Neuronal stem cell (in vitro differentiated cells): ENCODE data around the gene SULF2.
"Not testable (repeated sequence)": the region's sequence is repeated elsewhere in the genome, so short reads cannot be mapped to it uniquely, and the experiment has no call there.

Source experiments
- DNase-seq: peaks from one replicate; pipeline ENCODE4 v3.0.0-alpha.2; 2013; ENCODE audit warnings: low spot score
- H2AFZ ChIP-seq: one replicate; pipeline ENCODE4 v1.6.1; 2013; ENCODE audit warnings: mild to moderate bottlenecking, low read length, inconsistent platforms
- H2AK5ac ChIP-seq: 2 replicates; pipeline ENCODE4 v1.6.1; 2013; ENCODE audit warnings: low read depth, mild to moderate bottlenecking, inconsistent platforms, low read length, moderate library complexity, mixed read lengths
- H2BK120ac ChIP-seq: 2 replicates; pipeline ENCODE4 v1.6.1; 2013; ENCODE audit warnings: low read depth, mild to moderate bottlenecking, inconsistent platforms, low read length, moderate library complexity, mixed read lengths
- H2BK12ac ChIP-seq: one replicate; pipeline ENCODE4 v1.6.1; 2013; ENCODE audit warnings: low read length, inconsistent platforms
- H2BK15ac ChIP-seq: 2 replicates; pipeline ENCODE4 v1.6.1; 2013; ENCODE audit warnings: mild to moderate bottlenecking, low read length, inconsistent platforms, mixed read lengths
- H2BK5ac ChIP-seq: one replicate; pipeline ENCODE4 v1.6.1; 2013; ENCODE audit warnings: inconsistent platforms, mild to moderate bottlenecking, low read length, moderate library complexity
- H3K14ac ChIP-seq: one replicate; pipeline ENCODE4 v1.6.1; 2013; ENCODE audit warnings: low read length, inconsistent platforms
- H3K18ac ChIP-seq: 2 replicates; pipeline ENCODE4 v1.6.1; 2013; ENCODE audit warnings: low read length, inconsistent platforms
- H3K23ac ChIP-seq: 2 replicates; pipeline ENCODE4 v1.6.1; 2013; ENCODE audit warnings: low read depth, mild to moderate bottlenecking, mixed read lengths, low read length, inconsistent platforms; ENCODE audit not compliant: poor library complexity
- H3K27ac ChIP-seq: replicated peaks from 3 replicates; pipeline ENCODE4 v1.5.1; 2013; ENCODE audit warnings: low read length, inconsistent platforms
- H3K27me3 ChIP-seq, 3 experiments: 2 replicates each; pipeline ENCODE4 v1.6.1; 2013; ENCODE audit warnings: low read length in 3 of 3, mild to moderate bottlenecking in 2 of 3, inconsistent platforms in 1 of 3, low read depth in 1 of 3, mixed read lengths in 1 of 3, moderate library complexity in 1 of 3; ENCODE audit not compliant: control insufficient read depth in 3 of 3, insufficient read depth in 3 of 3
- H3K36me3 ChIP-seq, 2 donors: replicated peaks in 1 of 2; 2 replicates each; pipeline ENCODE4 v1.6.1; 2013; ENCODE audit warnings: low read length in 2 of 2; ENCODE audit not compliant: control insufficient read depth in 2 of 2, insufficient read depth in 2 of 2
- H3K4ac ChIP-seq: 2 replicates; pipeline ENCODE4 v1.6.1; 2013; ENCODE audit warnings: inconsistent platforms, mild to moderate bottlenecking, low read length, moderate library complexity
- H3K4me1 ChIP-seq, 2 donors: 1 replicate in 1 of 2; 2 replicates in 1 of 2; pipeline ENCODE4 v1.6.1; 2013; ENCODE audit warnings: low read length in 2 of 2, low read depth in 1 of 2; ENCODE audit not compliant: control insufficient read depth in 2 of 2, insufficient read depth in 1 of 2
- H3K4me2 ChIP-seq: one replicate; pipeline ENCODE4 v1.6.1; 2013; ENCODE audit warnings: mild to moderate bottlenecking, low read length, inconsistent platforms; ENCODE audit not compliant: insufficient read depth, poor library complexity, severe bottlenecking
- H3K4me3 ChIP-seq, 2 donors: 2 replicates each; pipeline ENCODE4 v1.5.1; 2013; ENCODE audit warnings: low read length in 2 of 2, mild to moderate bottlenecking in 2 of 2, inconsistent platforms in 1 of 2, moderate library complexity in 1 of 2
- H3K79me1 ChIP-seq: one replicate; pipeline ENCODE4 v1.6.1; 2013; ENCODE audit warnings: low read depth, mild to moderate bottlenecking, inconsistent platforms, low read length, moderate library complexity
- H3K9ac ChIP-seq: one replicate; pipeline ENCODE4 v1.6.1; 2013; ENCODE audit warnings: mild to moderate bottlenecking, low read depth, low read length, inconsistent platforms; ENCODE audit not compliant: poor library complexity
- H3K9me3 ChIP-seq, 2 donors: replicated peaks in 1 of 2; 2 replicates each; pipeline versions ENCODE3 to v1.6.1; 2013; ENCODE audit warnings: low read length in 2 of 2, mild to moderate bottlenecking in 2 of 2, inconsistent platforms in 1 of 2, low read depth in 1 of 2, mixed read lengths in 1 of 2, moderate library complexity in 1 of 2; ENCODE audit not compliant: control insufficient read depth in 2 of 2, insufficient read depth in 1 of 2
- H4K8ac ChIP-seq: one replicate; pipeline ENCODE4 v1.6.1; 2013; ENCODE audit warnings: low read depth, mild to moderate bottlenecking, inconsistent platforms, low read length, moderate library complexity
- H4K91ac ChIP-seq: one replicate; pipeline ENCODE4 v1.6.1; 2013; ENCODE audit warnings: low read length, low read depth, mild to moderate bottlenecking, inconsistent platforms; ENCODE audit not compliant: poor library complexity
- WGBS, 2 donors: extraction: QIAGEN DNeasy Blood & Tissue Kit; methylation state at CpG; one replicate each; pipeline ENCODE4 v1.1.7; 2013; ENCODE audit warnings: missing lambda C conversion rate in 2 of 2, mixed read lengths in 1 of 2; ENCODE audit not compliant: insufficient read length in 2 of 2, insufficient replicate concordance in 1 of 2; ENCODE audit errors: extremely low coverage in 2 of 2; 5-methylcytosine and 5-hydroxymethylcytosine counted together

The SULF2 gene

GRCh38 chr20:47804224-47804825 lies 19.0 kb upstream of the SULF2 start:
- not testable (repeated sequence) for H3K4me1 ChIP-seq, H2BK12ac ChIP-seq, H3K79me1 ChIP-seq, H3K14ac ChIP-seq, H3K27ac ChIP-seq, H3K36me3 ChIP-seq, H4K8ac ChIP-seq, H3K27me3 ChIP-seq, H3K4ac ChIP-seq, H2BK120ac ChIP-seq, H2AK5ac ChIP-seq, H3K9ac ChIP-seq, H3K4me2 ChIP-seq, DNase-seq, H2BK5ac ChIP-seq, H3K9me3 ChIP-seq, H3K4me3 ChIP-seq, H2BK15ac ChIP-seq, H3K18ac ChIP-seq, H4K91ac ChIP-seq, H3K23ac ChIP-seq
- WGBS, 2 donors = no CpG with 5 or more reads among the region's 15 CpGs
- H2AFZ ChIP-seq = peak overlapping the region; percentile 64

DNA sequence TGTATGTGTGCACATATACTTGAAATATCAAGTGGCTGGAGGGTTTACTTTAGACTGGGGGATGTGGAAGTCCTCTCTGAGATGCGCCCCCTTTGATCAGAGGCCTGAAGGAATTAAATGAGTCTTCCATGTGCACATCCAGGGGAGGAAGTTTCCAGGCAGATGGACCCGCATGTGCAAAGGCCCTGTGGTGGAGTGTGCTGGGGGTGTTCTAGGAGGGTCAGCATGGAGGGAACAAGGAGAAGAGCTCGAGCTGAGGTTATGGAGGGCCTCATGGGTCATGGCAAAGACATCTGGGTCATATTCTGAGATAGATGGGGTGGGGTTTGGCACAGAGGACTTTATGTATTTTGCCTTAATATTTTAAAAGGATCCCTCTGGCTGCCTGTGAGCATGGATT lies 17.7 kb upstream of the SULF2 start:
- Histone ChIP-seq H2AK5ac (no peak overlapping the region), H2BK5ac (no peak overlapping the region), H4K91ac (no peak overlapping the region), H3K36me3 (no peaks in the 10 kb centered on the region), H3K79me1 (no peaks in the 10 kb centered on the region), H3K4ac (no peak overlapping the region), H3K18ac (no peak overlapping the region), H3K27ac (no peak overlapping the region), H3K23ac (no peak overlapping the region), H2BK15ac (no peak overlapping the region), H3K4me3 (no peak overlapping the region), H2BK120ac (no peak overlapping the region), H3K9me3 (peaks cover 0 to 2% of the 10 kb centered on the region in 2 donors), H2AFZ (no peak overlapping the region), H3K9ac (no peak overlapping the region), H3K14ac (no peak overlapping the region), H3K27me3 (no peaks in the 10 kb centered on the region), H3K4me2 (no peak overlapping the region), H2BK12ac (no peak overlapping the region), H3K4me1 (peaks cover 2% of the 10 kb centered on the region in 2 donors), H4K8ac (no peak overlapping the region)
- no peak for DNase-seq
- no CpG with 5 or more reads among the region's 3 CpGs for WGBS, 2 donors

GRCh38 chr20:47802226-47802920 lies 17.1 kb upstream of the SULF2 start:
- no peak overlapping the region for H2AK5ac ChIP-seq
- H3K27me3 ChIP-seq = no peaks in the 10 kb centered on the region
- no peaks in the 10 kb centered on the region for H3K79me1 ChIP-seq
- no peak overlapping the region for H3K27ac ChIP-seq
- H3K9ac ChIP-seq = no peak overlapping the region
- H2BK12ac ChIP-seq = no peak overlapping the region
- H2BK5ac ChIP-seq = no peak overlapping the region
- H2BK15ac ChIP-seq = no peak overlapping the region
- H3K4me2 ChIP-seq = no peak overlapping the region
- no peaks in the 10 kb centered on the region for H3K36me3 ChIP-seq
- H3K4me3 ChIP-seq = no peak overlapping the region
- peaks cover 0 to 2% of the 10 kb centered on the region in 2 donors for H3K9me3 ChIP-seq
- no peak overlapping the region for H3K23ac ChIP-seq
- H2AFZ ChIP-seq = no peak overlapping the region
- H2BK120ac ChIP-seq = no peak overlapping the region
- H4K91ac ChIP-seq = no peak overlapping the region
- H3K14ac ChIP-seq = no peak overlapping the region
- DNase-seq = no peak
- H3K18ac ChIP-seq = peak overlapping the region; percentile 81
- H3K4ac ChIP-seq = no peak overlapping the region
- no CpG with 5 or more reads among the region's 18 CpGs for WGBS, 2 donors
- H4K8ac ChIP-seq = no peak overlapping the region
- peaks cover 2% of the 10 kb centered on the region in 2 donors for H3K4me1 ChIP-seq

DNA sequence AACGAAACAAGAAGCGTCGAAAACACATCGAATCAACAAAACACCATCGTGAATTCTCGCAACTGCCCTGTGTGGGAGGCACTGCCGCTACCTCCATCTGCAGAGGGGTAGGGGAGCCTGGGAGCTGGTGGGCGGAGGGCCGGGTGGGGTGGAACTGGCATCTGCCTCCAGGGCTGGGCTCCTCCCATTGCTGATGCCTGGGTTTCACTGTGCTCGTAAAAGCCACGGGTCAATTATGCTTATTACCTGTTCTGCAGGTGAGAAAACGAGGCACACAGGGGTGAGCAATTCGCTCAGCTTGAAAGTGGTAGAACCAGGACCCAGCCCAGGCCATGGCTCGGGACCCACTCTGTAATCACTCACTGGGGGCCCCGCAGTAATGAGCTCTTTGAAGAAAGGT lies 16.5 kb upstream of the SULF2 start:
- Histone ChIP-seq H3K18ac (no peak overlapping the region), H3K23ac (no peak overlapping the region), H3K4me2 (no peak overlapping the region), H3K4ac (no peak overlapping the region), H2BK120ac (no peak overlapping the region), H4K91ac (no peak overlapping the region), H3K4me1 (peaks cover 2% of the 10 kb centered on the region in 2 donors), H3K27ac (no peak overlapping the region), H4K8ac (no peak overlapping the region), H2AK5ac (peak overlapping the region; percentile 43), H2BK5ac (no peak overlapping the region), H3K14ac (no peak overlapping the region), H2AFZ (no peak overlapping the region), H2BK12ac (no peak overlapping the region), H3K27me3 (no peaks in the 10 kb centered on the region), H3K79me1 (no peaks in the 10 kb centered on the region), H3K4me3 (no peak overlapping the region), H3K9ac (no peak overlapping the region), H3K36me3 (no peaks in the 10 kb centered on the region), H2BK15ac (no peak overlapping the region), H3K9me3 (peaks cover 0 to 2% of the 10 kb centered on the region in 2 donors)
- no CpG with 5 or more reads among the region's 15 CpGs for WGBS, 2 donors
- DNase-seq = no peak
